Neural progenitor cell (in vitro differentiated cells): ENCODE measurements around the gene RGS8. TPM values are rescaled to one million over a fixed set of nuclear protein-coding genes. Genes with fewer than 3 reads are reported as not detected.
A peak's percentile ranks its signal among the peaks of the same experiment; 100 is the strongest.

Experiments
- DNase-seq: peaks from one replicate; pipeline ENCODE4 v3.0.0-alpha.2; 2016; ENCODE audit warnings: low spot score
- H2AFZ ChIP-seq: fragments of 200-600 bp; sonication (generic); replicated peaks from 2 replicates; pipeline ENCODE4 v1.6.1; 2016; ENCODE audit warnings: antibody characterized with exemption
- H3F3A ChIP-seq: fragments of 200-600 bp; sonication (generic); 2 replicates; pipeline ENCODE4 v1.6.1; 2016; ENCODE audit warnings: antibody characterized with exemption, low read depth
- H3K27ac ChIP-seq: fragments of 200-600 bp; sonication (generic); 2 replicates; pipeline ENCODE4 v1.5.1; 2016; ENCODE audit warnings: mild to moderate bottlenecking
- H3K27me3 ChIP-seq: fragments of 200-600 bp; sonication (generic); 2 replicates; pipeline ENCODE4 v1.6.1; 2016; ENCODE audit warnings: mild to moderate bottlenecking, moderate library complexity
- H3K36me3 ChIP-seq: fragments of 200-600 bp; sonication (generic); 2 replicates; pipeline ENCODE4 v1.5.1; 2016
- H3K4me1 ChIP-seq: fragments of 200-600 bp; sonication (generic); 2 replicates; pipeline ENCODE4 v1.6.1; 2016; ENCODE audit warnings: mixed run types
- H3K4me2 ChIP-seq: fragments of 200-600 bp; sonication (generic); 2 replicates; pipeline ENCODE4 v1.6.1; 2016
- H3K4me3 ChIP-seq: fragments of 200-600 bp; sonication (generic); 2 replicates; pipeline ENCODE4 v1.5.1; 2016
- H3K79me2 ChIP-seq: fragments of 200-600 bp; sonication (generic); 2 replicates; pipeline ENCODE4 v1.6.1; 2016; ENCODE audit warnings: low read depth
- H3K9ac ChIP-seq: fragments of 200-600 bp; sonication (generic); 2 replicates; pipeline ENCODE4 v1.6.1; 2016
- H3K9me3 ChIP-seq: fragments of 200-600 bp; sonication (generic); 2 replicates; pipeline ENCODE4 v1.5.1; 2016; ENCODE audit warnings: low read depth
- H4K20me1 ChIP-seq: fragments of 200-600 bp; sonication (generic); 2 replicates; pipeline ENCODE4 v1.6.1; 2016; ENCODE audit warnings: low read depth
- H3K27ac Mint-ChIP-seq: 3 replicates; pipeline ENCODE4 v1.8.0; 2021; ENCODE audit warnings: mixed read lengths
- H3K27me3 Mint-ChIP-seq: 2 replicates; pipeline ENCODE4 v1.8.0; 2022; ENCODE audit warnings: low read depth, mild to moderate bottlenecking, inconsistent platforms, moderate library complexity, mixed read lengths; ENCODE audit not compliant: insufficient read depth
- H3K36me3 Mint-ChIP-seq: 3 replicates; pipeline ENCODE4 v1.8.0; 2021; ENCODE audit warnings: mixed read lengths
- H3K4me1 Mint-ChIP-seq: 3 replicates; pipeline ENCODE4 v1.8.0; 2021; ENCODE audit warnings: mixed read lengths
- H3K4me3 Mint-ChIP-seq: 3 replicates; pipeline ENCODE4 v1.8.0; 2021; ENCODE audit warnings: mild to moderate bottlenecking, moderate library complexity, mixed read lengths
- H3K9me3 Mint-ChIP-seq: 3 replicates; pipeline ENCODE4 v1.8.0; 2020; ENCODE audit warnings: mixed read lengths
- CTCF ChIP-seq: fragments of 200-600 bp; sonication (generic); IDR thresholded peaks from 2 replicates; pipeline ENCODE4 v1.5.1; 2017; ENCODE audit warnings: antibody characterized with exemption, mild to moderate bottlenecking
- EZH2 ChIP-seq: fragments of 200-600 bp; sonication (generic); IDR thresholded peaks from 2 replicates; pipeline ENCODE4 v1.6.1; 2017; ENCODE audit warnings: antibody characterized with exemption, mild to moderate bottlenecking, moderate library complexity
- EZH2phosphoT487 ChIP-seq: fragments of 200-600 bp; sonication (generic); IDR thresholded peaks from 2 replicates; pipeline ENCODE4 v1.6.1; 2017; ENCODE audit warnings: antibody characterized with exemption
- total RNA-seq: library from RNA; depleted of rRNA; stranded (reverse); fragments of >200 nt; gene quantifications from 2 replicates; pipeline ENCODE4 v1.2.3, GENCODE V29; 2015; ENCODE audit warnings: low replicate concordance

RGS8 gene
- total RNA-seq, 1 donor from 2014 or later: 0.99 TPM

DNA sequence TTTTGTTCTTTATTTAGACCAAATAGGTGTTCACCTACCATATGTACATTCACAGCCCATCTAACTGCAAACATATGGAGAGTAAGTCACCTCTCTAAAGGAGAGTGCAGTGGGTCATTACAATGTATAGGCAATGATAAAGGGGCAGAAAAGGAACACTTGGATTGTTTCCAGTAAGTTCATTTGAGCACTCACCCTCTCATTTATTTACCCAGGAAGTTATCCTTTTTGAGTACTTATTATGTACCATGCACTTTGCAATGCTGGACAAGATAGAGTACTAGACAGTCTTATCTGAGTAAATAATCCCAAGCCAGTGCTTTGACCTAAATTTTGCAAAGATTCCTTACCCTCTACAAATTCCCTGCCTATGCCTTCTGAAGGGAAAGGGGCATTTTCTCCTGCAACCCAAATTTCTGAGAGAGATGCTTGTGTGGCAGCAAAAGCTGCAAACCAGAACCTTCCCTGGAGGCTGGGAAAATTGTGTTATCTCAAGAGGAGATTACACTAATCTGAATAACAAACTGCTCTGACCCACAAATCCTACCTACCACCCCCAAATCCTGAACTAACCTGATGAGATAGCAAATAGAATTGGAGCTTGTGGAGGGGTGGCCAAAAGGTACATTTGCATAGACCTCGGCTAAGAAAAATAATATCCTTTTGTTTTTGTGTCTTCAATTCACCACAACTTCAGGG, 18.6 kb upstream of the RGS8 start:
- no peak overlapping the region for H2AFZ ChIP-seq
- no peak overlapping the region for H3K4me3 Mint-ChIP-seq
- no peak overlapping the region for H3K4me3 ChIP-seq
- no peak overlapping the region for H3K27ac Mint-ChIP-seq
- H3K9me3 Mint-ChIP-seq: no peaks in the 10 kb centered on the region
- no peaks in the 10 kb centered on the region for H3K9me3 ChIP-seq
- H3K4me1 ChIP-seq: peaks cover 61% of the 10 kb centered on the region
- H4K20me1 ChIP-seq: no peaks in the 10 kb centered on the region
- H3K9ac ChIP-seq: no peak overlapping the region
- peaks cover 3% of the 10 kb centered on the region for H3K27me3 Mint-ChIP-seq
- DNase-seq: no peak
- H3K36me3 Mint-ChIP-seq: no peaks in the 10 kb centered on the region
- H3K36me3 ChIP-seq: no peaks in the 10 kb centered on the region
- H3K79me2 ChIP-seq: no peaks in the 10 kb centered on the region
- TF ChIP-seq EZH2phosphoT487: no peak
- no peak for TF ChIP-seq CTCF
- no peak for TF ChIP-seq EZH2
- H3K4me2 ChIP-seq: no peak overlapping the region
- no peak overlapping the region for H3K27ac ChIP-seq
- no peaks in the 10 kb centered on the region for H3K27me3 ChIP-seq
- H3F3A ChIP-seq: peaks cover 37% of the 10 kb centered on the region
- peaks cover 36% of the 10 kb centered on the region for H3K4me1 Mint-ChIP-seq

DNA sequence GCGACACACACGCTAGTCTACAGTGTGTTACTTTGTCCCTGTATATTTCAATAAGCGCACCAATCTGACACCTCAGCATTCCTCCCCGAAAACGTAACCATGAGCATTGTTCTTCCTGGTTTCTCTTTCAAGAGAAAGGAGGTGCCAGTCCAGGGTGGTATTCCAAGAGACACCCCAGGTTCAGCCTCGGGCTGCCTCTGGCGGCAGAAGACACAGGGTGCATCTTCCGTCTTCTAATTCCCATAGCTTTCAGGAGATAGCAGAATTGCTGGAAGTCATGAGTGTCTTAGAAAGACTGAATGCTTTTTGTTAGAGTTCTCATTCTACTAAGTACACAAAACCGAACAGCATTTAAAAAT, 15.9 kb upstream of the RGS8 start:
- TF ChIP-seq EZH2phosphoT487 (no peak), EZH2 (no peak), CTCF (no peak)
- Histone ChIP-seq H3F3A (peaks cover 42% of the 10 kb centered on the region), H3K9me3 (no peaks in the 10 kb centered on the region), H3K27ac (no peak overlapping the region), H3K4me3 (no peak overlapping the region), H4K20me1 (no peaks in the 10 kb centered on the region), H3K4me1 (peaks cover 65% of the 10 kb centered on the region), H3K36me3 (no peaks in the 10 kb centered on the region), H3K27me3 (no peaks in the 10 kb centered on the region), H3K9ac (no peak overlapping the region), H3K79me2 (no peaks in the 10 kb centered on the region), H2AFZ (peak overlapping the region; percentile 86), H3K4me2 (peak overlapping the region; percentile 42)
- no peak for DNase-seq
- Mint-ChIP-seq H3K36me3 (no peaks in the 10 kb centered on the region), H3K4me3 (peak overlapping the region; percentile 36), H3K27me3 (peaks cover 3% of the 10 kb centered on the region), H3K4me1 (peaks cover 40% of the 10 kb centered on the region), H3K27ac (peak overlapping the region; percentile 90), H3K9me3 (no peaks in the 10 kb centered on the region)

GRCh38 chr1:182699393-182700350, 15.3 kb upstream of the RGS8 start:
- H3K9me3 ChIP-seq: no peaks in the 10 kb centered on the region
- H3K4me1 ChIP-seq: peaks cover 65% of the 10 kb centered on the region
- DNase-seq: peak; percentile 74
- H3K4me2 ChIP-seq: peak overlapping the region; percentile 42
- Mint-ChIP-seq H3K27me3 (no peaks in the 10 kb centered on the region), H3K4me1 (peaks cover 40% of the 10 kb centered on the region), H3K36me3 (no peaks in the 10 kb centered on the region), H3K4me3 (peak overlapping the region; percentile 36), H3K27ac (peak overlapping the region; percentile 90), H3K9me3 (no peaks in the 10 kb centered on the region)
- peaks cover 42% of the 10 kb centered on the region for H3F3A ChIP-seq
- no peaks in the 10 kb centered on the region for H4K20me1 ChIP-seq
- no peaks in the 10 kb centered on the region for H3K79me2 ChIP-seq
- no peak overlapping the region for H3K4me3 ChIP-seq
- peak overlapping the region; percentile 13 for H3K27ac ChIP-seq
- TF ChIP-seq EZH2phosphoT487 (no peak), EZH2 (no peak), CTCF (no peak)
- H3K27me3 ChIP-seq: no peaks in the 10 kb centered on the region
- H3K36me3 ChIP-seq: no peaks in the 10 kb centered on the region
- H3K9ac ChIP-seq: no peak overlapping the region
- peak overlapping the region; percentile 86 for H2AFZ ChIP-seq
